Hippocampal formation (tissue), 2 donors: ENCODE data around the gene CHD1.

Experiments
- DNase-seq, 2 donors: peaks; one replicate each; lab custom pipeline; 2025; lab: John Stamatoyannopoulos, UW

The CHD1 gene

GRCh38 chr5:98904780-98905179 is 24.0 kb downstream of the CHD1 start:
- no peak for DNase-seq

- DNase-seq, result no peak
These were observed 26.1 kb downstream of the CHD1 start for GRCh38 chr5:98902733-98903132.

GRCh38 chr5:98899456-98899855 is 29.4 kb downstream of the CHD1 start:
- DNase-seq, result peak in 1 of 2 donors; percentile 8

GRCh38 chr5:98898743-98899142 is 30.1 kb downstream of the CHD1 start:
- DNase-seq, result no peak

GRCh38 chr5:98891591-98891990 is 37.2 kb downstream of the CHD1 start:
- DNase-seq, result no peak

- DNase-seq, result no peak
These were observed 48.2 kb downstream of the CHD1 start for GRCh38 chr5:98880598-98880997.

- DNase-seq, result no peak
These were observed 48.7 kb downstream of the CHD1 start for GRCh38 chr5:98880151-98880550.

- no peak for DNase-seq
These were observed 51.2 kb downstream of the CHD1 start for GRCh38 chr5:98877600-98877999.

GRCh38 chr5:98872674-98873073 is 56.1 kb downstream of the CHD1 start:
- DNase-seq, result no peak

GRCh38 chr5:98865690-98866089 is 63.1 kb downstream of the CHD1 start:
- no peak for DNase-seq

GRCh38 chr5:98847054-98847453 is 81.8 kb downstream of the CHD1 start:
- DNase-seq, result no peak

- DNase-seq, result no peak
These were observed 82.3 kb downstream of the CHD1 start for GRCh38 chr5:98846520-98846919.

GRCh38 chr5:98845878-98846277 is 82.9 kb downstream of the CHD1 start:
- no peak for DNase-seq

- DNase-seq, result no peak
These were observed 83.9 kb downstream of the CHD1 start for GRCh38 chr5:98844865-98845264.

GRCh38 chr5:98843481-98843880 is 85.3 kb downstream of the CHD1 start:
- DNase-seq, result no peak

- DNase-seq, result no peak
These were observed 87.9 kb downstream of the CHD1 start for GRCh38 chr5:98840946-98841345.

GRCh38 chr5:98839469-98840383 is 89.1 kb downstream of the CHD1 start:
- DNase-seq, result no peak

- DNase-seq, result no peak
These were observed 92.6 kb downstream of the CHD1 start for GRCh38 chr5:98836175-98836574.

GRCh38 chr5:98827588-98828284 is 101.1 kb downstream of the CHD1 start:
- no peak for DNase-seq

GRCh38 chr5:98827161-98827560 is 101.6 kb downstream of the CHD1 start:
- DNase-seq, result peak in 1 of 2 donors; percentile 13

GRCh38 chr5:98825582-98826375 is 103.0 kb downstream of the CHD1 start:
- no peak for DNase-seq

GRCh38 chr5:98816582-98817222 is 112.1 kb downstream of the CHD1 start:
- no peak for DNase-seq
